ENCODE data around the gene KCNQ1.

DNA sequence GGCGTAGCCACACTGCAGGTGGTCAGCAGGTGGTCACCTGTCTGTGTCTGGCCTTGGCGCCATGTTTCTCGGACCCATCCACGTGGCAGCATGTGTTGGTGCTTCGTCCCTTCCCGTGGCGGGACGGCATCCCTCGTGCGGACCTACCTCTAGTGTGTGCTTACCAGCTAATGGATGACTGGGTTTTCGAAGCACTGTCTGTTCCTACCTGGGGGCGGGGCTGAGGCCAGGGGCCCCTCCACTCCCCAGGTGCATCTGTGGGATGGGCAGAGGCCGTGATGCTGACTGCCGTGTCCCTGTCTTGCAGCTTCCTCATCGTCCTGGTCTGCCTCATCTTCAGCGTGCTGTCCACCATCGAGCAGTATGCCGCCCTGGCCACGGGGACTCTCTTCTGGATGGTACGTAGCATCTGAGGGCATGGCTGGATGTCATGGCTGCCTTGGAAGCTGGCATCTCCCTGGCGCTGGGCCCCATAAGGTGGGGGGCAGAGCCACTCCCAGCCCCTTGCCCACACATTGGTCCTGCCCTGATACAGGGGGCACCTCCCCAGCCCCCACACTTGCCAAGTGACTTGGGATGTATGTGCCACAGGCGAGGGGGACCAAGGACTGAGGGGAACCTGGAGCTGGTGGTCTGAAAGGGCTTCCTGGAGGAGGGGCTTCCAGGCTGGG, 82.9 kb downstream of the KCNQ1 start:
- TF ChIP-seq CTCF (IDR thresholded peaks at IDR 0.05; ENCODE audit: borderline replicate concordance, extremely low read depth, low read length, poor library complexity, severe bottlenecking) (no peak), EZH2 (IDR thresholded peaks at IDR 0.05; ENCODE audit: borderline replicate concordance, low read depth, low read length, severe bottlenecking) (no peak)
